HepG2 (cell line): ENCODE measurements around the gene KRTAP5-6. TPM values are rescaled to one million over a fixed set of nuclear protein-coding genes. Genes with fewer than 3 reads are reported as not detected.
A peak's percentile ranks its signal among the peaks of the same experiment; 100 is the strongest.

ENCODE experiments used
- ATF3 ChIP-seq: sonication (generic); formaldehyde crosslinking; IDR thresholded peaks from 2 replicates; pipeline ENCODE4 v1.4.0; 2020; ENCODE audit warnings: missing genetic modification reagents
- GABPB1 ChIP-seq: IDR thresholded peaks from 2 replicates; pipeline ENCODE4 v1.6.1; 2016; ENCODE audit warnings: mild to moderate bottlenecking, missing genetic modification reagents, moderate library complexity, missing compliant biosample characterization
- HINFP ChIP-seq: sonication (generic); formaldehyde crosslinking; IDR thresholded peaks from 2 replicates; pipeline ENCODE4 v1.4.0; 2020; ENCODE audit warnings: low read depth, mild to moderate bottlenecking, missing genetic modification reagents
- NFIB ChIP-seq: sonication (generic); formaldehyde crosslinking; IDR thresholded peaks from 2 replicates; pipeline ENCODE4 v1.9.0; 2021; ENCODE audit warnings: missing genetic modification reagents, mild to moderate bottlenecking, borderline replicate concordance
- NKX3-1 ChIP-seq: sonication (generic); formaldehyde crosslinking; IDR thresholded peaks from 2 replicates; pipeline ENCODE4 v1.5.0; 2020; ENCODE audit warnings: missing genetic modification reagents
- NR2F2 ChIP-seq: IDR thresholded peaks from 2 replicates; pipeline ENCODE4 v1.6.1; 2012; ENCODE audit warnings: low read depth, inconsistent platforms, borderline replicate concordance
- TP53 ChIP-seq: sonication (generic); formaldehyde crosslinking; conservative IDR thresholded peaks from 2 replicates; pipeline ENCODE4 v1.4.0; 2020; ENCODE audit warnings: missing genetic modification reagents
- ZNF274 ChIP-seq: sonication (generic); formaldehyde crosslinking; IDR thresholded peaks from 2 replicates; pipeline ENCODE4 v1.5.1; 2020; ENCODE audit warnings: mild to moderate bottlenecking, missing genetic modification reagents
- ZNF318 ChIP-seq: sonication (generic); formaldehyde crosslinking; IDR thresholded peaks from 2 replicates; pipeline ENCODE4 v1.4.0; 2020; ENCODE audit warnings: mild to moderate bottlenecking, missing genetic modification reagents
- ZNF567 ChIP-seq: sonication (generic); formaldehyde crosslinking; IDR thresholded peaks from 2 replicates; pipeline ENCODE4 v1.8.1; 2023; ENCODE audit warnings: mild to moderate bottlenecking, missing genetic modification reagents, borderline replicate concordance
- ZNF589 ChIP-seq: sonication (generic); formaldehyde crosslinking; conservative IDR thresholded peaks from 2 replicates; pipeline ENCODE4 v1.8.0; 2022; ENCODE audit warnings: mild to moderate bottlenecking, moderate library complexity, missing genetic modification reagents
- polyA plus RNA-seq, 8 experiments: library from polyadenylated mRNA; depleted of rRNA in 3 of 8; stranded (reverse) in 7 of 8; unstranded in 1 of 8; fragments of >200 nt; fragmentation: Illumina TruSeq in 4 of 8; extraction: Trizol in 4 of 8; gene quantifications; 2 replicates each; pipeline versions ENCODE4 v1.2.1 to v1.2.3, GENCODE V29; 2011 to 2016; ENCODE audit warnings: low read depth in 4 of 8, missing spikeins in 1 of 8, mixed read lengths in 1 of 8; ENCODE audit not compliant: insufficient read depth in 1 of 8
- total RNA-seq, 5 experiments: library from RNA; depleted of rRNA; stranded (reverse); fragments of >200 nt; fragmentation: Illumina TruSeq; extraction: Trizol; gene quantifications; 2 replicates each; pipeline ENCODE4 v1.2.3, GENCODE V29; 2016; ENCODE audit warnings: low read depth in 1 of 5
- TF ChIP-seq, protein P1 (sequence below): sonication (generic); formaldehyde crosslinking; IDR thresholded peaks from 2 replicates; pipeline ENCODE4 v1.5.0; 2020; ENCODE audit warnings: missing genetic modification reagents
- TF ChIP-seq, protein P2 (sequence below): sonication (generic); formaldehyde crosslinking; IDR thresholded peaks from 2 replicates; pipeline ENCODE4 v1.8.0; 2022; ENCODE audit warnings: mild to moderate bottlenecking, missing genetic modification reagents; ENCODE audit not compliant: insufficient replicate concordance

The KRTAP5-6 gene
- total and polyA plus RNA-seq, 2 of the 13 experiments (the other 11 are each of a cell fraction or from before 2014, with no cell fraction given), result not detected

- no peak; the same call in 1 of the 2 replicates for TF ChIP-seq ZNF274 (CRISPR knock-in tag)
- TF ChIP-seq ZNF589, result peak; percentile 48; the same call in 1 of the 2 replicates
- peak; percentile 73; the same call in 1 of the 2 replicates for TF ChIP-seq GABPB1
- TF ChIP-seq, protein P1, sequence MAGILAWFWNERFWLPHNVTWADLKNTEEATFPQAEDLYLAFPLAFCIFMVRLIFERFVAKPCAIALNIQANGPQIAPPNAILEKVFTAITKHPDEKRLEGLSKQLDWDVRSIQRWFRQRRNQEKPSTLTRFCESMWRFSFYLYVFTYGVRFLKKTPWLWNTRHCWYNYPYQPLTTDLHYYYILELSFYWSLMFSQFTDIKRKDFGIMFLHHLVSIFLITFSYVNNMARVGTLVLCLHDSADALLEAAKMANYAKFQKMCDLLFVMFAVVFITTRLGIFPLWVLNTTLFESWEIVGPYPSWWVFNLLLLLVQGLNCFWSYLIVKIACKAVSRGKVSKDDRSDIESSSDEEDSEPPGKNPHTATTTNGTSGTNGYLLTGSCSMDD, result no peak
- TF ChIP-seq NR2F2, result no peak
- TF ChIP-seq NKX3-1 (CRISPR knock-in tag), result peak; percentile 85; the same call in 1 of the 2 replicates
- no peak for TF ChIP-seq NFIB
- TF ChIP-seq TP53 (CRISPR knock-in tag), result peak; percentile 70
- TF ChIP-seq ZNF567 (CRISPR knock-in tag), result no peak
- no peak for TF ChIP-seq ATF3 (CRISPR knock-in tag)
- TF ChIP-seq ZNF318 (CRISPR knock-in tag), result peak; percentile 88
- TF ChIP-seq HINFP, result peak; percentile 91; the same call in 1 of the 2 replicates
- TF ChIP-seq, protein P2, sequence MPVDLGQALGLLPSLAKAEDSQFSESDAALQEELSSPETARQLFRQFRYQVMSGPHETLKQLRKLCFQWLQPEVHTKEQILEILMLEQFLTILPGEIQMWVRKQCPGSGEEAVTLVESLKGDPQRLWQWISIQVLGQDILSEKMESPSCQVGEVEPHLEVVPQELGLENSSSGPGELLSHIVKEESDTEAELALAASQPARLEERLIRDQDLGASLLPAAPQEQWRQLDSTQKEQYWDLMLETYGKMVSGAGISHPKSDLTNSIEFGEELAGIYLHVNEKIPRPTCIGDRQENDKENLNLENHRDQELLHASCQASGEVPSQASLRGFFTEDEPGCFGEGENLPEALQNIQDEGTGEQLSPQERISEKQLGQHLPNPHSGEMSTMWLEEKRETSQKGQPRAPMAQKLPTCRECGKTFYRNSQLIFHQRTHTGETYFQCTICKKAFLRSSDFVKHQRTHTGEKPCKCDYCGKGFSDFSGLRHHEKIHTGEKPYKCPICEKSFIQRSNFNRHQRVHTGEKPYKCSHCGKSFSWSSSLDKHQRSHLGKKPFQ (CRISPR knock-in tag), result peak; percentile 84
These were observed 5.7 kb upstream of the KRTAP5-6 start (continued) for GRCh38 chr11:1691026-1691877.
